ENCODE measurements around the gene TEKT3. TPM values are rescaled to one million over a fixed set of nuclear protein-coding genes. Genes with fewer than 3 reads are reported as not detected.

TEKT3 gene
- total RNA-seq (1 to 10 TPM in 1 of 2 donors, under 1 TPM in 1; 0.41 to 1.8 TPM), polyA plus RNA-seq (ENCODE audit: insufficient read length in 6 of 6) (1 to 10 TPM; 2.2 to 3.6 (median 3.0) TPM)
- long read RNA-seq, donor 1 = 0 reads
- long read RNA-seq, donor 2 = 0 reads
- long read RNA-seq, donor 3 = 0 reads
- long read RNA-seq, donor 4 = 0 reads
- long read RNA-seq, donor 5, partial matches to known transcripts = 0 of 2 reads
- long read RNA-seq, donor 5, other reads (novel, unspliced or antisense) = 0 of 2 reads
- long read RNA-seq, donor 6 = 0 reads
- long read RNA-seq, donor 7 = 0 reads
- long read RNA-seq, donor 8 = 0 reads
- long read RNA-seq, donor 9 = 0 reads
- long read RNA-seq, donor 10 = 0 reads
- long read RNA-seq, donor 11 = 0 reads
- long read RNA-seq, donor 12, partial matches to known transcripts = 0 of 1 reads
- long read RNA-seq, donor 12, other reads (novel, unspliced or antisense) = 0 of 1 reads

GRCh38 chr17:15341385-15341849 is at the start of gene TEKT3:
Gene TEKT3 (minus strand): TSS chr17:15341597. CDS start chr17:15331585, 10,012 bp downstream.
- no peak for TF ChIP-seq CTCF (IDR thresholded peaks at IDR 0.05)
- Histone ChIP-seq H3K4me1 (no peaks in the 10 kb centered on the region), H3K9me3 (peaks cover 0 to 3% of the 10 kb centered on the region in 2 donors), H3K4me3 (peak within 1 kb of the TSS; percentile 38 to 40), H3K27me3 (peaks cover 16 to 63% of the 10 kb centered on the region in 2 donors), H3K36me3 (no peaks in the 10 kb centered on the region), H3K27ac (no peak within 1 kb of the TSS)
- intact Hi-C loops (cut with DNase I) = no loop called here
- ATAC-seq (peak; percentile 100), DNase-seq (peak; percentile 76 to 92 (median 88))

GRCh38 chr17:15388356-15389041 is 47.1 kb upstream of the TEKT3 start:
- intact Hi-C loops (cut with DNase I) = no loop called here
- ATAC-seq (no peak), DNase-seq (no peak)
- H3K27ac ChIP-seq = no peak overlapping the region
- H3K4me1 ChIP-seq = no peaks in the 10 kb centered on the region
- no peaks in the 10 kb centered on the region for H3K36me3 ChIP-seq
- no peak overlapping the region for H3K4me3 ChIP-seq
- no peaks in the 10 kb centered on the region for H3K27me3 ChIP-seq
- no peaks in the 10 kb centered on the region for H3K9me3 ChIP-seq
- TF ChIP-seq CTCF (IDR thresholded peaks at IDR 0.05) = no peak

GRCh38 chr17:15386083-15386482 is 44.7 kb upstream of the TEKT3 start:
- no peaks in the 10 kb centered on the region for H3K27me3 ChIP-seq
- no peaks in the 10 kb centered on the region for H3K4me1 ChIP-seq
- intact Hi-C loops (cut with DNase I) = no loop called here
- H3K4me3 ChIP-seq = no peak overlapping the region
- DNase-seq (no peak), ATAC-seq (no peak)
- TF ChIP-seq CTCF (IDR thresholded peaks at IDR 0.05) = no peak
- no peaks in the 10 kb centered on the region for H3K36me3 ChIP-seq
- no peaks in the 10 kb centered on the region for H3K9me3 ChIP-seq
- H3K27ac ChIP-seq = no peak overlapping the region

- no peak for TF ChIP-seq CTCF (IDR thresholded peaks at IDR 0.05)
- Histone ChIP-seq H3K27me3 (no peaks in the 10 kb centered on the region), H3K27ac (no peak overlapping the region), H3K4me3 (no peak overlapping the region), H3K36me3 (no peaks in the 10 kb centered on the region), H3K9me3 (no peaks in the 10 kb centered on the region), H3K4me1 (no peaks in the 10 kb centered on the region)
- DNase-seq (no peak), ATAC-seq (no peak)
- intact Hi-C loops (cut with DNase I) = no loop called here
These were observed 43.9 kb upstream of the TEKT3 start for GRCh38 chr17:15385305-15385704.

Data from left lung (tissue), 14 donors.